Aorta (tissue), 4 donors: ENCODE measurements around the gene VCAM1. TPM values are rescaled to one million over a fixed set of nuclear protein-coding genes. Genes with fewer than 3 reads are reported as not detected.

Experiments
- polyA plus RNA-seq, 2 donors: library from polyadenylated mRNA; stranded (reverse); fragments of 200-250 nt; gene quantifications; one replicate each; pipeline ENCODE4 v1.2.3, GENCODE V29; 2013
- total RNA-seq, 2 donors: library from RNA; stranded (reverse); fragmentation: NEBNext Ultra II Directional; extraction: Animal tissue kit (Norgen Biotek cat#: 25700); gene quantifications; one replicate each; pipeline ENCODE4 v1.2.1, GENCODE V29; 2021
- donor health status: healthy with polysubstance abuse.
- donor health status: Bipolar disorder and iron deficiency.
- donor health status: DM: no; HTN: no; CAD: no.
- donor health status: DM: yes; HTN: yes; CAD: no.

VCAM1 gene
- total and polyA plus RNA-seq, 4 donors, result 7.5 to 78.8 (median 23.2) TPM

Other genes starting within 250 kb of the VCAM1 start
- 1 to 10 TPM in 1 of 2 donors, under 1 TPM in 1; 0.49 to 1.0 TPM for gene GPR88, start 181.6 kb upstream of the VCAM1 start, total RNA-seq
- gene GPR88, start 181.6 kb upstream of the VCAM1 start, polyA plus RNA-seq, result under 1 TPM in 1 of 2 donors, not detected in 1; 0.56 TPM
- gene EXTL2, start 175.1 kb downstream of the VCAM1 start, total RNA-seq, result 10 to 100 TPM; 14.3 to 19.0 TPM
- gene EXTL2, start 175.1 kb downstream of the VCAM1 start, polyA plus RNA-seq, result 10 to 100 TPM; 16.8 to 18.1 TPM
- gene SLC30A7, start 176.3 kb downstream of the VCAM1 start, total RNA-seq, result 10 to 100 TPM; 26.1 to 36.2 TPM
- 1 to 10 TPM; 2.1 to 5.3 TPM for gene SLC30A7, start 176.3 kb downstream of the VCAM1 start, polyA plus RNA-seq